Iris pigment epithelial cell (primary cell): ENCODE measurements around the gene TMEM212.
"Not testable (repeated sequence)": the region's sequence is repeated elsewhere in the genome, so short reads cannot be mapped to it uniquely, and the experiment has no call there.

Experiments
- DNase-seq: peaks from one replicate; pipeline ENCODE4 v3.0.0-alpha.2; 2011; ENCODE audit warnings: low read depth

The TMEM212 gene

DNA sequence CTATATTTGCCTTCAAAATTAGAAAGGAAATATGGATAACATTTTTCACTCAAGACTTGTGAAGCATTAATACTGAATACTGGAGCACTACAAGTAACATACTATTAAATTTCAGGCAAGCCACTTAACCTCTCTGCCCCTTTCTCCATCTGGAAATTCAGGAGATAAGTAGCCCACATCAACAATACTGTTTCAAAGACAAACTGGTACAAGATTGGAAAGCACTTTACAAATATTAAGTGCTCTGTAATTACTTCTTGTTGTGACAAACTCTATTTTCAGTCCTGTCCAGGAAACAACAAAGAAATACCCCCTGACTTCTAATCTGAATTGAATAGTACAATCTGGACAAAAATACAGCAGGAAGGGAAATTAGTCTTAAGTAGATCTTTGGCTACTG, 49.3 kb downstream of the TMEM212 start:
- DNase-seq = no peak

DNA sequence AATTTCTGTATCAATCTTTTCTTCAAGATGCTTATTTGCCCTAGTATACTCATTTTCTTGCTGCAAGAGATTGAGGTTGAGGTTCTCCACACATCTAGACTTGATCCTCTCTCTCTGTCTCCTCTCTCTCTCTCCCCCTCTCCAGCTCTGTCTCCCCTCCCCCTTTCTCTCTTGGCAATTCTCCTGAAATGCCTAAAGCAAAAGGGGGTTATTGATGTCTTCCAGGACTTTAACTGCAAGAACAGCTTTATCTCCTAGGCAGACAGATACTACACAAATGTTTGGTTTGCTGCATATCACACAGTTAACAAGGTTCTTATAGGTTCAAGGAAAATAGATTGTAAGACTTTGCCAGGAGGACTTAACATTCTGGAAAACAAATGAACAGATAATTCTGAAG, 52.1 kb downstream of the TMEM212 start:
- no peak for DNase-seq

DNA sequence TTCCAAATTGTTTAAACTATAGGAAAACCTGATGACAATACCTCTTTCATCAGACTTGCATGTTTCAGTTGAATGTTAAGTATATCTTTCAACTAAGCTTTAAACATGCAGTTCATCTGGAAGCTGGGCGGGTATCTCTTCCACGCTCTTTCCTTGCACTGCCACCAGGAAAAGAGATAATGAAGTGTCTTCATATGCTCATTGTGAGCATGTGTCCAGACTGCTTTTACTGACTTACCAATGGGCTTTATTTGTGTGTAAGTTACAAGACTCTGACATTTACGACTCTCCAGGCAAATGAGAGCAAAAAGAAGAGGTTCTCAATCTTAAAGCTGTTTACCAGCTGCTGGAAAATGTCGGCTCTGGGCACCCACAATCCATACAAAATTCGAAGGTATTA, 52.8 kb downstream of the TMEM212 start:
- no peak for DNase-seq

DNA sequence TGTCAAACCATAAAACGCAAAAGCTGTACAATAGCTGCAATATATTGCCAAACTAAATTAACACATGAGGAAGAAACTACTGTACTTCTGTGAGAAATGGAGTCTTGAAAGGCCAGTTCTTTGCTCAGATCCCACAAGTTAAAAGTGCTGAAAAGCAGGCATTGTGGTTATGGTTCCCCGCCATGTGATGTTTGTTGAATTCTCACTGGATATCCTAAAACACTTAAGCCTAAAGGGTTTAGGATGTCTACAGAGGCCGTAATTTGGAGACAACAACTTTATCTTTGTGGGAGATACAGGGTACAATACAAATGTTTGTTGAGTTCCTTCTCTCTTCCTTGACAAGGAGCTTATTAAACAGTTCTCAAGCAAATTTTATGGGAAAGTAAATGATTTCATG, 53.2 kb downstream of the TMEM212 start:
- no peak for DNase-seq

DNA sequence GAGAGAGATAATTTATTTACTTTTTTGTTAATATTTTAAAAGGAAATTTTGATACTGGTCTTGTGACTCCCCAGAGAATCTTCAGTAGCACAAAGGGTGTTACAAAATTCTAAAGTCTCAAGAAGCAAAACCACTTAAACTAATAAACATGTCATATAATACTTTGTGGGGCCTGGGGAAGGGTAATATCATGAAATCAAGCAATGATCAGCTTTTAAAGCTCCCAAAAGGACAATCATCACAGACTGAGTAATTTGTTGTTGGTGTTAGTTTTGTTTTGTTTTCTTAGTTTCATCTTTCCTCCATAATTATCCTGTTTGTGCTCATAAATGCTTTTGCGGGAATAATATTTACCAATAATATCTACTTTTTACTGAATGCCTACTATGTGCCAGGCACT, 55.0 kb downstream of the TMEM212 start:
- no peak for DNase-seq

DNA sequence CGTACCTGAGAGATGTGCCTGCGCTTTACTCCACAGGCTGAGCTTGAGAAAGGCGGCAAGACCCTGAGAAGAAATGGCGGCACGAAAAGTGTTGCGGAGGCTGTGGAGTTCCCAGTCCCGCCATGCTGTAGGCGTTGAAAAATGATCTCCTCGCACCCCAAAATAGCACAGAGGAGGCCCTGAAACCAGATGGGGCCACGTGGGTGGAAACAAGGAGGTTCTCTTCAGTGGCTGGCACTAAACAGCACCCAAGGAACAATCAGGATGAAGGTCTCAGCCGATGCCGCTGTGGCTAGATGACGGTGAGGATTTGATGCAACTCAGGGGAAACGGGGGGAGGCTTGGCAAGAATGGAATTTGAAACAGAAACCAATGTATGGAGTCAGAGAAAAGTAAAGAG, 57.3 kb downstream of the TMEM212 start:
- DNase-seq = no peak

DNA sequence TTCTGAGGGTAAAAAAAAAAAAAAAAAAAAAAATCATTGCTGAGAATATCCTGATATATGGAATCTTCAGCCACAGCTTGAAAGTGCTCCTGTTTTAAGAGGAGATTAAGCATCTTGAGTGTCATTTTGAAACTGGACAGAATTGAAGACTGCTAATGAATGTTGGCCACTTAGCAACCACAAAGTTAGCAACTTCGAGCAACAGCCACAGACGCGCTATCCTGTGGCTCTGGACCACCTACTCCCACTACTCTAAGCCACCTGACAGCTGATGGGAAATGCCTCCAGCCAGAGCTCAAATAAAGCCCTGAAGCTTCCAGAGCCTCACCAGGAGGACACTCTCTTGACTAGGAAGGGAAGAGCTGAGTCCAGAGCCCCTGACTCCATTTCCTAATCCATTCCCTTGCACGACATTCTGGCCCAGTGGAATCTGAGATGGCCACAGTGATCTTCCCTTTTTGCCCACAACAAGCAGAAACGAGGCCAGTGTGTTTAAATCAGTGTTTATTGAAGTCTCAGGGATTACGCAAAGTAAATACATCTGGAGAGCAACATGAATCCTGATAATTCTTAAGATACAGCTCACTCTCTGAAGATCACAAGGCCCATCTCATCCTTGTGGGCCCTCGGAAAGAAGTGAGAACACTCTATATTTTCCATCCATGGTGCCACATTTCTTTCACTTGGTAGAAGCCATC, 58.6 kb downstream of the TMEM212 start:
- DNase-seq = peak; percentile 77

DNA sequence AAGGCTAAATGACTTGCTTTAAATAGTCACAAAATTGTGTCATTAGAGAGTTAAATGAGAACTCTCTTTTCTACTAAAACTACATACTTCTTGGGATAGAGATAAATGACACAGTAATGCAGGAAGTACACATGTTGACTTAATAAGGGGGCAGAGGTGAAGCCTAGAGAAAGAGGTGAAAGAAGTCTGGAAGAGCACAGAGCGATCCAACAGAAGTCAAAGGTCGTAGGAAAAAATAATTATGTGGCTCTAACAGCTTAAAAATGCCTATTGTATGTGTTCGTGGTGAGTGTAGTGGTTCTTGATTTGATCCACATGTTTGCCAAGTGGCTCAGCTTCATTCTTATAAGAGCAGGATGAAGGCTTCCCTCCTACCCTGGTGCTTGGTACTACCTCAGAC, 61.7 kb downstream of the TMEM212 start:
- peak; percentile 3 for DNase-seq

DNA sequence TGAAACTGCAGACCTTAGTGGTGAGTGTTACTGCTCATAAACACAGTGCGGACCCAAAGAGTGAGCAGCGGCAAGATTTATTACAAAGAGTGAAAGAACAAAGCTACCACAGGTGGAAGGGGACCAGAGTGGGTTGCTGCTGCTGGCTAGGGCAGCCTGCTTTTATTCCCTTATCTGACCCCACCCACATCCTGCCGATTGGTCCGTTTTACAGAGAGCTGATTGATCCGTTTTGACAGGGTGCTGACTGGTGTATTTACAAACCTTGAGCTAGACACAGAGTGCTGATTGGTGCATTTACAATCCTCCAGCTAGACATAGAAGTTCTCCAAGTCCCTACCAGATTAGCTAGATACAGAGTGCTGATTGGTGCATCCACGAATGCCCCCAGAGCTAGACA, 63.4 kb downstream of the TMEM212 start:
- DNase-seq = not testable (repeated sequence)

DNA sequence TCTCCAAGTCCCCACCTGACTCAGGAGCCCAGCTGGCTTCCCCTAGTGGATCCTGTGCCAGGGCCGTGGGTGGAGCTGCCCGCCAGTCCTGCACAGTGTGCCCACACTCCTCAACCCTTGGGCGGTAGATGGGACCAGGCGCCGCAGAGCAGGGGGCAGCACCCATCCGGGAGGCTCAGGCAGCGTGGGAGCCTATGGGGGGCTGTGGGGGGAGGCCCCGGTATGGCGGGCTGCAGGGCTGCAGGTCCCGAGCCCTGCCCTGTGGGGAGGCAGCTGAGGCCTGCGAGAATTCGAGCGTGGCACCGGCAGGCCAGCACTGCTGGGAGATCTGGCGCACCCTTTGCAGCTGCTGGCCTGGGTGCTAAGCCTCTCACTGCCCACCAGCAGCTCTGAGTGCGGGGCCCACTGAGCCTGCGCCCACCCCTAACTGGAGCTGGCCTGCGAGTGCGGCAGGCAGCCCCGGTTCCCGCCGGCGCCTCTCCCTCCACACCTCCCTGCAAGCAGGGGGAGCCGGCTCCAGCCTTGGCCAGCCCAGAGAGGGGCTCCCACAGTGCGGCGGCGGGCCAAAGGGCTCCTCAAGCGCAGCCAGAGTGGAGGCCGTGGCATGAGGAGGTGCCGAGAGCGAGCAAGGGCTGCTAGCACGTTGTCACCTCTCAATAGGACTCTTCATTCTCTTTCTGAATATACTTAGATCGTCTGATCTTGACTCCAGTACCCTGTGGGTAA, 64.0 kb downstream of the TMEM212 start:
- no peak for DNase-seq

DNA sequence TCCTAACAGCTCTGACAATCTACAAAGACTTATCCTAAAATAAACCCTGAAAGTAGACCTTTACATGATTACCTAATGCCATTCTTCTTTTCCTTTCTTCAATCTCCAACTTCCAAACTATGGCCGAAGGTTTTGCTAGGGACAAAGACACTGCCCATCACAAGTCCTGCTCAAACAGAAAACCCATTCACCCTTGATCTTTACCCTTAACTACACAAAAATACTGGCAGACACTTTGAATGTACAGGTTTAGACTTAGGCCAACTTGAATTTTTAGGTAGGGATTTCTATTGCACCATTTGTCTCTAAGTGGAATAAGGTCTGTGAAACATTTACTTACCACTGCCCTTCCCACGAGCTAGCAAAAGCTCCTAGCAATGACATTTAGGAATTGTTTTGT, 64.6 kb downstream of the TMEM212 start:
- no peak for DNase-seq

DNA sequence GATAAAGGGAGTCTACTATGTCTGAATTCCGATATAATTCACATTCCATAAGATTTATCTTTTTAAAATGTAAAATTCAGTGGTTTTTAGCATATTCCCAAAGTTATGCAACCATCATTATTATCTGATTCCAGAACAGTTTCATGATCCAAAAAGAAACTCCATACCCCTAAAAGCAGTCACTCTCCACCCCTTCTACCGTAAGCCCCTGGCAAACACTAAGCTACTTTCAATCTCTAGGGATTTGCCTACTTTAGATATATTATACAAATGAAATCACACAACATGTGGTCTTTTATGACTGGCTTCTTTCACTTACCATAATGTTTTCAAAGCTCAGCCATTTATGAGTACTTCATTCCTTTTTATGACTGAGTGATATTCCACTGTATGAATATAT, 65.6 kb downstream of the TMEM212 start:
- DNase-seq = no peak
